Measurements from ENCODE around the gene RIOK2.
"Not testable (repeated sequence)": the region's sequence is repeated elsewhere in the genome, so short reads cannot be mapped to it uniquely, and the experiment has no call there.

Gene RIOK2

DNA sequence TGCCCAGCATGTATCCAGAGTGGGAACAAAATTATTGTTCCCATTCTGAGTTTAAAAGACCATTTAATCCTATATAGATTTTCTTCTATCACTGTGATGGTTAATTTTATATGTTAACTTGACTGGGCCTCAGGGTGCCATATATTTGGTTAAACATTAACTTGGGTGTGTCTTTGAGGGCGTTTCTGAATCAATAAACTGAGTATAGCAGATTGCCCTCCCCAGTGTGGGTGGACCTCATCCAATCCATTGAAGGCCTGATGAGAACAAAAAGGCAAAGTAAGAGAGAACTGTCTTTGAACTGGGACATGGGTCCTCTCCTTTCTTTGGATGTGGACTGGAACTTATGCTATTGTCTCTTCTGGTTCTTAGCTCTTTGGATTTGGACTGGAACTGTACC lies 17.3 kb downstream of the RIOK2 start:
- DNase-seq: no peak

DNA sequence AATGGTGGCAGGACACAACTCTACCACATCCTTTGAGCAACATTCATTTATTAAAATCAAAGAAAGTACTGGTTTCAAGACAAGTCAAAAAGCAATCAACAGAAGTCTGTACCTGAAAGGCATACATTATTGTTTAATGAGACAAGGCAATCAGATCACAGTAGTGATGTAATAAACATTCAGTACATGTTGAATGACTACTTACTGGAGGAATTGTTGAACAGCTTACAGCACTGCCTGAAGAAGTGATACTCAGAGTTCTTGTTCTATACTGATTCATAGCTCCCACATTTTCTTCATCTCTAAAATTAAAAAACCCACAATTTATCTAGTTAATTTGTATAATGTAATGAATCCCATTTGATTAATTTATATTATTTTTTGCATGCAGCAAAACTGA lies 18.2 kb downstream of the RIOK2 start:
- DNase-seq: peak; percentile 48

DNA sequence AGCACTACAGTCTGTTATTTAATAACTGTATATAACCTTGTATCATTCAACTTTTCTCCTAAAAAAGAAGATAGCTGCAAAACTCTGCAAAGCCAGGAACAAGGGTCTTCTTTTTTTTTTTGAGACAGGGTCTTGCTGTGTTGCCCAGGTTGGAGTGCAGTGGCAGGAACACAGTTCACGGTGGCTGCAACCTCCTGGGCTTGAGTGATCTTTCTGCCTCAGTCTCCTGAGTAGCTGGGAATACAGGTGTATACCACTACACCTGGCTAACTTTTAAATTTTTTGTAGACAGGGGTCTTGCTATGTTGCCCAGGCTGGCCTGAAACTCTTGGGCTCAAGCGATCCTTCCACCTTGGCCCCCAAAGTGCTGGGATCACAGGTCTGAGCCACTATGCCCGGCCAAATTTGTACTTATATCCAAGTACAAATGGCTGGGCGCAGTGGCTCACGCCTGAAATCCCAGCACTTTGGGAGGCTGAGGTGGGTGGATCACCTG lies 19.2 kb downstream of the RIOK2 start:
- DNase-seq: no peak

DNA sequence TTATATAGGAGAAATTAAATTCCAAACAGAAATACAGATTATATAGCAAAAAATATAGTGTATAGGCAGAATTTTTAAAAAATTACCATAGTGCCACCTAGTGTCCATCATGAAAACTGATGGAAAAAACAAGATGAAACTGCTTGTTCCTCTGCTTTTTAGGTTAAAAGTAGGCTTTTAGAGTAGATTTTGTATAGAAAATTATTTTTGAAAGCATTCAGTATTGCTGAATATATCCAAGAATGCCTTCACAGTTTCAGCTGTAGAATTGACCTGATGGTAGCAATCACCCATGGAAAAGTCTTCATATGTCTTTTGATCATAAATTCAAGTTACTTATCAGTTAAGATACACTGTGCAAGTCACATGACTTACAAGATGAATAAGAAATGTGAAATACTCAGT lies 19.7 kb downstream of the RIOK2 start:
- peak; percentile 26 for DNase-seq

DNA sequence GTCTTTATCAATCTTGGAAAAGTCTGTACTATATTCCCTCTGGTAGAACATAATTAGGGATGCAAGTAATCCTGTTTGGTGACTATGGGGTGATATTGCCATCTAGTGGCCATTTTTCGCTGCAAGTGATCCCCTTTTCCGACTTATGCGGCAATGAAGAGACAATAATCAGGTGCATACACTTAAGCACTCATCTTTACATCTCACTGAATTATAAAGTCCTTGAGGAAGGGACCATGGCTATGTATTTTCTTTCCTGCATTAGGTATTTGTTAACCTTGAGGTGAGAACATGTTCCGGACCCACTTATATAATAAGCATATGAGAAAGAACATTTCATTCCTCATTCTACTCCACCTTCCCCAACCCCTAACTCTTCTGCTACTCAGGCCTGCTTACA lies 21.0 kb downstream of the RIOK2 start:
- peak; percentile 64 for DNase-seq

DNA sequence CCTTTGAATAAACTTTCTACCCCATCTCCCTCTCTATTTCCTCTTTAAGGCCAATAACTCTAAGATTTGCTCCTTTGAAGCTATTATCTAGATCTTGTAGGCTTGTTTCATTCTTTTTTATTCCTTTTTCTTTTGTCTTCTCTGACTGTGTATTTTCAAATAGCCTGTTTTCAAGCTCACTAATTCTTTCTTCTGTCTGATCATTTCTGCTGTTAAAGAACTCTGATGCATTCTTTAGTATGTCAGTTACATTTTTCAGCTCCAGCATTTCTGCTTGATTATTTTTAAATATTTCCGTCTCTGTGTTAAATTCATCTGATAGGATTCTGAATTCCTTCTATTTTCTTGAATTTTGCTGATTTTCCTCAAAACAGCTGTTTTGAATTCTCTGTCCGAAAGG lies 25.4 kb downstream of the RIOK2 start:
- no peak for DNase-seq

DNA sequence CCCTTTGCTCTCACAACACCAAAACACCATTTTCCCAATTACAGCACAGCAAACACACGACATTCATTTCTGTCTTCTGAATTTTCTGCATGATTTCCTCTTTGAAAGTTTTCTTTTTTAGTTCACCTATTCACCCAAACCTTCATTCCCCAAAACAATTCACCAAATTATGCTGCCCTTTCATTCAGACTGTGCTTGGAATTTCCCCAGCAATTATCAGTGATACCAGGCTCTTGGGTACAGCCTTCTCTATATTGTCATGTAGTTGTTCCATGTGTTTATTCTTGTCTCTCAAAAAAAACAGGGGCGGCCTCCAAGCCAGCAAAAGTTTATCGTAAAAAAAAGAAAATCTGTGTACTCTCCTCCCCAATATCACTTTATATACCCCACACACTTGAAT lies 31.7 kb downstream of the RIOK2 start:
- no peak for DNase-seq

DNA sequence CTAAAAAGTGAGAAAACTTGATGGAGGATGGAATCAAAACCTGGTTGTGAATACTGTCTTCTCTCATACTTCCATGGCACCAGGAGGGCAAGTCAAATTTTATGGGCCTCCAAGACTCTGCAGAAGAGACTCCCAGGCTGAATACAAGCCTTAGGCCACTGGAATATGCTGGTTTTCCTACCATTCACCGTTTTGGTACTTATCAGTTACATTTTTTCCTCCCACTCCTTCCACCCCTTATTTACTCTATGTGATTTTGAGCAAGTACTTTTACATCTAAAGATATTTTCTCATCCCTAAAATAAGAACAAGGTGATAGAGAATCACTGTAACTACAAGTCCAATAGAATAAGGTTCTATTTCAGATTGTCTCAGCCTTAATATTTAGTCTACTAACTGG lies 32.6 kb downstream of the RIOK2 start:
- DNase-seq: no peak

DNA sequence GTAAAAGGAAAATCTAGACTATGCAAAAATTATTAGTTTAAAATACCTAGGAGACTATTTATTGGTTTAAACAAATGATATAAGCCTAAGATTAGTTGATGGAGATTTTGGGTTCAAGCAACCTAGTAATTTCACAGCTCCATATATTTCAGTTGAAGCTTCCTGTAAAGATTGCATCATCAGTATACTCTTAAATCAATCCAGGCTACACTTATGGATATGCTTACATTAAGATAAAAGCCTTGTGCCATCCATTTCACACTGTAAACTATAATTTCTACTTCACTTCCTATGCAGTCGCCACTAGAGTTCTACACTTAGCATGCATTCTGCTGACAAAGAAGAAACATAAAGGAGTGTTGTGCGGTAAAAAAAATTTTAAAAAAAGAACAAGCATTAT lies 33.3 kb downstream of the RIOK2 start:
- DNase-seq: no peak

DNA sequence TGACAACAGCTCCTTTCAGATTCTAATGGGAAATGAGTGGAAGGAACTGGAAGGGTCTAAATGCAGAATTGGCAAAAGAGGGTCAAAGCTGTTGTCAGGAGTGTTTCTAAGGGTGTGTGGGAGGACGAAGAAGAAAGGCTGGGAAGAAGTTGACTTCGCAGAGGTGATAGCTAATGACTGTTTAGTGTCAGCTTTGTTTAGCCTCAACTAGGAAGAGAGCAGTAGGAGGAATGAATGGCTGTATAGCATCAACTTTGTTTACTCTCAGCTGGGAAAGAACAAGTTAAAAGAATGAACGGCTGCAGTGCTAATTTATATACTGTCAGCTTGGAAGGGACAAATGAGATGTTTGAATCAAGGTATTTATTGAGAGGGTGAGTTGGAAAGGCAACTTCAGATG lies 34.8 kb downstream of the RIOK2 start:
- no peak for DNase-seq

DNA sequence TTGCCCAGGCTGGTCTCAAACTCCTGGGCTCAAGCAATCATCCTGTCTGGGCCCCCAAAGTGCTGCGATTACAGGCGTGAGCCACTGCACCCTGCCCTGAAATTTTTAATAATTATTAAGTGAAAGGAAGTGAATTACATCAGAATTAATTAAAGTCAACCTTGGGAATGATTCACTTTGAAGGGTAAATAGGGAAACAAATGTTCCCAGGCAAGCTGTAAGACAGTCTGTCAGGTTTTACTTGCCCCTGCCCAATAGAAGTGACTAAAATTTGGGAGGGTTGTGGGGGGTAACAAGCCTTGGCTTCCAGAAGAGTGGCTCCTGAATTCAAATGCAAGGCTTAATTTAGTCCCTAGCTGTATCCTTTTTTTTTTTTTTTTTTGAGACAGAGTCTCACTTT lies 39.3 kb downstream of the RIOK2 start:
- DNase-seq: no peak

DNA sequence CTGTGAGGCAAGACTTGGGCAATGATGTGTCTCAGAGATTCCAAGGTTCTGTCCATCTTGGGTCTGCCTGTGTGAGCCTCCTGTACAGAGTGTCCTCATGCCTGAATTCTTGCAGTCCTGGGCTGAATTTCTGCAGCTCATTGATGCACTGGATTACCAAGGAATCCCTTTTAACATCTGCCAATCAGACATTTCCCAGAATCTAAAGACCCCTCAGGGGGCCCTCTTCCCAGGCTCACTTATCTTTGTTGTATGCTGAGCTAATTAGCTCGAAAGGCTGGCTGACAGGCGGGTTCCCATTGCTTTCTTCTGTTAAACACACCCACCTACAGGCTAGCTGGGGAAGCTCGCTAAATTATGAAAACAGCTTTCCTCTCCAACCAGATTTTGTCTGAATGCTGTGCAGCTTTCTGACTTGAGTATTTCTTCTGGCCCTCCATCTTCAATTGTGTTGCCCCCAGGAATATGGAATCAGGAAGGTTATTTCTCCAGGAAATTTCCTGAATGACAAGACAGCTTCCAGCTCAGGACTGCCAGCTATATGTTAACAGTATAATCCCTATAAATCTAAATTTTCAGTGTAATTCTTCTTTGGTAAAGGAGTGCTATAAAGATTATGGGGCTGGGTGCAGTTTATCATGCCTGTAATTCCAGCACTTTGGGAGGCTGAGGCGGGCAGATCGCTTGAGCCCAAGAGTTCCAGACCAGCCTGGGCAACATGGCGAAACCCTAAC lies 40.4 kb downstream of the RIOK2 start, which contains the start of gene LIX1:
LIX1 (minus strand) TSS at position 91 of the 734 bp plus-strand sequence; CDS start at position 56, 35 bp downstream.
- peak; percentile 55 for DNase-seq

DNA sequence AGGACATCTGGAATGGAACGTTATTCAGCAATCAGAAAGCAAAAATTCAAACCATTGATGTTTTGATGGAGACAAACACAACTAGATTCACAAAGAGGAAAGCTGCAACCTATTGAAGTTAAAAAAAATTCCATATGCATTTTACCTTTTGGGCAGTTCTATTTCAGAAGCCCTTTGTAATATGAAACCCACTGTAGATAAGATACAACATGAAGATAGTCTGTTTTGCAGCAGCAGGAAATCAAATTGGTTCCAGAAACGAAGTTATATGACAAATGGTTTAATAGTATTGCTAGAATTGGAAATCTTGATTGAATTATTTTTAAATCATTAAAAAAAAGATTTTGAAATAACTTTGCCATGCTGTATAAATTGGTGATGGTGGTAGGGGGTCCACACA lies 41.5 kb downstream of the RIOK2 start:
- DNase-seq: no peak

DNA sequence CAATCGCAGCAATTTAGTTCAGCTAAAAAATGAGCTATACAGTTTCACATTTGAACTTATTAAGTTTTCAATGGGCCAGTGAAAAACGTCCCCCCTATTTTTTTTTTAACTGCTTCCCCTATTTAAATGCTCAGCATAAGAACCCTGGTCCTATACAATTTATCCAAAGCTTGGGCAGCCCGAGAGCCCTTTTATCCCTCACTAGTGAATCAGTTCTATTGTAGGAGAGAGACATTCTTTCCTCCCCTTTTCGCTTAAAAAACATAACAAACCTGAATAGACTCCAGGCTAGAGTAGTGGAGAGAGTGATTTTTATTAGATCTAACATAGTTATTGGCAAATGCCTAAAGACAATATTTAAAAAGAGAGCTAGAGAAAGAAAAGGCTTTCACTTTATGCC lies 42.0 kb downstream of the RIOK2 start:
- no peak for DNase-seq

DNA sequence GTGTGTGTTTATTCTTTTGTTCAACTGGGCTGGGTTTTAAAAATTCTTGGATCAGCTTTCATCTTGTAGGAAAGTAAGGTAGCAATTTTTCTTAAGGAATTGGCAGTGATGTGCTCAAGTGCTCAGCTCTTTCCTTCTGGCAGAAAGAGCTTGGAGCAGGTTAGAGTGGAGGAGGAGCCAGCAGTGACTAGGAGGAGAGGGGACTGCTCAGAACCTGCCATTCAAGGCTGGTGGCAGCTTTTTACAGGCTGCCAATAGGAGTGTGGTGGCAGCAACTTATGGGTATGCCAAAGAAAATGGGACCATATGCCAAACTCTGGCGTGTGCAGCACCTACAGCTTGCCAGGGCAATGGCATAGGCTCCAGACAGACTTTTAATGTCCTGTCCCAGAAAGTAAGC lies 42.8 kb downstream of the RIOK2 start:
- DNase-seq: not testable (repeated sequence)

DNA sequence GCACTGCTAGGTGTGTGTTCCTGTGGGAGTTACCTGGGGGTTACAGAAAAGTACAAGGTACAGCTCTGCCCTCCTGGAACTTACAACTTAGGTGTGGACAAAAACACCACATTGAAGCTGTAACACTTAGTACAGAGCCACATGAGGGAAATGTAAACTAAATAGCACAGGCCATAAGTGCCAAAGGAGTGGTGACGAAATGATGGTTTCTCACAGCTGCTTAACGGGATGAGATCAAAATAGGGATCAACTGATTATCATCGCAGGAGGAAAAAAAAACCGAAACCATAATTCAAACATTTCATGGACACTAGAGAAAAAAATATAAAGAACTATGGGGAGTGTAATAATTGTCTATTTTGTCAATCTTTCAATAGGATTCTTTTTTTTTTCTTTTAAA lies 46.6 kb downstream of the RIOK2 start:
- DNase-seq: no peak

DNA sequence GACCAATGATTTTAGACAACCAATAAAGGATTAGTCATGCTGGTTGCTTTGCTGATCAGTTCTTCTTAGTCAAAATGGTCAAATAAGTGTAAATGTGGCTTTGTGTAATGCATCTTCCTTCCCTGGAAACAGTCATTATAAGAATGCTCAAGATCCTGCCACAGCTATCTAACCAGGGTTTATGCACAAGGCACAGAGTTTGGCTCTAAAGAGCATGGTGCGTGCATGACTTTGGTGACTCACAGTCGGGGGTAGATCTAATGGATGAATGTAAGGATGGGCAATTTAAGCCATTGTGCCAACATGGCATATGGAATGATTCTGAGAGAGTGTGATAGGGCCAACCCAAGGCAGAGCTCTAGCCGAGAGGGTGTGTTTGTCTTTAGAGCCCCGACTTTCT lies 47.2 kb downstream of the RIOK2 start:
- no peak for DNase-seq

DNA sequence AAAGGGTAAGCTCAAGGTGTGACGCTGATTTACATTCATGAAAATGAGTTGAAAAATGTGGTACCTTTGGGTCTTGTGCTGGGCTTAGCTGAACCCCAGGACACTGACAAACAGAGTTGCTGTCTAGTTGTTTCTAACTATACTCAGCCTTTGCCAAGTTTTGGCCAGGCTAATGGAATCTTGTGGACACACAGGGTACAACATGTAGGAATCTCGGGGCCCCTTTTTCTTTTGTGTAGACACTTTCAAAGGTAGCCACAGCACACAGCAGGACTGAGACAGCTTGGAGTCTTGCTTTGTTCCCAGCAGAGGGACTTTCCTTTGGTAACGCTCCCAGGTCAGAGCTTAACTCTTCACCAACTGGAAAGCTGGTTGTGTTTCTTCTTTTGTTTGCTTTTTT lies 48.4 kb downstream of the RIOK2 start:
- no peak for DNase-seq

DNA sequence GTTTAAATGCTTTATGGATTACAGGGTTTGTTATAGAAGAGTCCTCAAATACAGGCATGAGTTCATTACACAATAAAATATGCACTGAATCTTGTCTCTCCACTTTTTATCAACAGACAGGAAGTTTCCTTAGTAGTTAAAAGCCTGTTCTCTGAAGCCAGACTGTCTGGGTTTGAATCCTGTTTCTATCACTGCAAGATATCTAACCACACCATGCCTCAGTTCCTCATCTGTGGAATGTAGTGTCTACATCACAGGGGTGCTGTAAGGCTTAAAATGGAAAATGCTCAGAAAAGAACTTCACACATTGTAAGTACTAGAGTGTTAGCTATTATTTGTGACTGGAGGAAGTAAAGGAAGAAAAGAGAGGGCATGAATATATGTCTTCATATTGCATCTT lies 49.9 kb downstream of the RIOK2 start:
- DNase-seq: no peak

DNA sequence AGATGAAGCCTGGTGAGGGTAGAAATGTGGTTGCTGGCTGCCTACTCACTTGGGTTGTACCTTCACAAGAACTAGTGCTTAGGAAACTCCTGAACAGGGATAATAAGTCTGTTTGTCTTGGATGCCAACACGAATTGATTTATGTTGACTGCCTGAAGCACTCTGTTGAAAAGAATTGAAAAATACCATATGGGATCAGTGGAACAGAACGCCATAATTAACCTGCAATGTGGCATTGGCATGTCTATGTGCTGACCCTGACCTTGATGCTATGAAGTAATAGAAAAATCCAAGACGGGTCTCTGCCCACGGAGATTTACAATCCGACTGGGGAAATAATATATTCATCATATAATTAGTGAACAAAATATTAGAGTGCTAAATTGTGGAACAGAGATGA lies 51.1 kb downstream of the RIOK2 start:
- DNase-seq: no peak

DNA sequence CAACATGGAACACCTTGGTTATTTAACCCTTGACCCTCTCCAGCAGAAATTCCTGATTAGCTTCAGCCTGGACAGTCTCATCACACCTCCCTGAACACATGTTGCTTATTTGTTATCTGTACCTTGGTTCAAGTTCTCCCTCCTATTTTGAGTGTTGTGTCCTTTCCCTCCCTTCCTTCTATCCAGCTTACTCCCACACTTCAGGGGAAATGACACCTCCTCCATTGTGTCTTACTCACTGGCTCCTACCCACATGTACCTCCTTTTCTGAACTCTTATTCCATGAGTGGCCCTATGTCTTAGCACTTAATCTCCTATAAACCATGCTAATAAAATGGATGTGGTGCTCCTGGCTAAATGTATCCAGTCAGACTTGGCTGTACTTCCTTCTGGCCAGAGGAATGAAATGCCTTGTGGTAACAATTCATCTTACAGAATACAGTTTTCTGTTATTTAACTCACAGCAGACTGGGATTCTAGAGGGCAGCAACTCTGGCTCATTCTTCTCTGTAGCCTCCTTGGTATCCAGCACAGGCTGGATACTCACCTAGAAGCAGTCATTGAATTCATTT lies 51.8 kb downstream of the RIOK2 start:
- DNase-seq: no peak

DNA sequence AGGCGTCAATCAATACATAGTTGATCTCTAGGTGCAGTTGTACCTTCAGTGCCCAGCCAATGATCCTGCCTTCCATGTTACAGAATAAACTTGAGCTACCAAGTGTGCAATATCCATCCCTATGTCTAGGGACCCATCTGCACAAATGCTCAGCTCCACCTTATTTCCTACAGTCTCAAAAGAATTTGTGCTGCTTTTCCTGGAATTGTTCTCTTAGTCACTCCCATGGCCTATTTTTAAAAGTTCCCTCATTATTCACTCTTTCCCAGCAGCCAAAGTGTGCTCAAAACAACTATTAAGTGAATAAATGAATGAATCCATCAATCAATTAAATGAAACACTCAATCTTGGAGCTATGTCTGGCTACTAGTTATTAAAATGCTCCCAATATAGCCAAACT lies 55.3 kb downstream of the RIOK2 start:
- DNase-seq: no peak

DNA sequence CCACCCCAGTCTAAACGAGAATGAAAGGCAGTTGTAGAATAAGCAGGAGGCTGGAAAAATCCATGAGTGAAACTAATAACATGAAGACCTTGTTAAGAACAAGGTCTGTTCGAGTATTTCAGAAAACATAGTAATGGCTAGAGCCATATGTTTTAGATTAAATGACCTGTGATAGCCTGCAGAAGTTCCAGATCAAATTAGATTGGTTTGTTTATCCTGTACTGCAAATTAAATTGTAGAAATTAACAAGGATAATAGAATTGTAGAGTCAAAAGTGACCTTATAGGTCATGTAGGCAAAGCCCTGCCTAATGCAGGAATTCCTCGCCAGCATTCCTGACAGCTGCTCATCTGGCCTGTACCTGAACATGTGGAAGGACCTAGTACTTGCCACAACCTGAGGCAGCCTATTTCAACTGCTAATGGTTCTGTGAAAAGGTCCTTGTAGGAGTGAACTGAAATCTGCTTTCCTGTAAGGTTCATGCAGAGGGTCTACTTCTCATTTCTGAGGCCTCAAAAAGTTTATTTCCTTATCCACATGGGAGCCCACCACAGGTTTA lies 57.8 kb downstream of the RIOK2 start:
- DNase-seq: no peak

DNA sequence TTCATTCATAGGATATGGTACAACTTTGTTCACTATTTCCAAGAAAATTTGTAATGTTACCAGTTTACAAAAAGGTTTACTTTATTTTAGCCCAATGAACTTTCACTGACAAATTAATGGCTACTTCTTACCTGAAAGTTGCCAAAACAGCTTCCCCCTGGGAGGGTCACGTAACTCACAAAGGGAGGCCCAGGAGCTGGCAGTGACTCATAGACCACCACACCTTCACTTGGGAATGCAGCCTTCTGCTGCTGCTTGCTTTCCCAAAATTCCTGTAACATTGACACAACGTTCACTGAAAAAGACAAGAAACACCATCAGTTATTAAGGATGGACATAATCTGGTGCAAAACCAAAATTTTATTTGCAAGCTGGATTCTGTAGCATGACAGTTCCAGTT lies 58.7 kb downstream of the RIOK2 start:
- DNase-seq: no peak

DNA sequence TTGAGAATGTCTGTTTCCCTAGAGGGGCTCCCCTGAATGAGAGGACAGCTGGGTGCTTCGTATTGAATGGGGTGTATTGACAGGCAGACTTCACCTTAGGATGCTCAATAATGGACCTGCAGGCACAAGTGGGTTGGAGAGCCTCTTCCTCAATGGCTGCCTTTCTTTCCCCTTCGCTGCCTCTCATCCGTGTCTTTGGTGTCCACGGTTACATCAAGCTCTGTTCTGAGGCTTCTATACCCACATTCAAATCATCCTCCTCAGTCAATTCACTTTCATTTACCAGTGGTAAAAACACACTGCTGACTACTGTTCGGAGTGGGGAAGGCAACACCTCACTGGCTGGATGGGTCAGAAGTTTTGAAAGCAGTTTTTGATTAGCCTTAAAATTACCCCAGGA lies 61.2 kb downstream of the RIOK2 start:
- DNase-seq: no peak
